ENCODE measurements around the gene NUP93.
"Not testable (repeated sequence)": the region's sequence is repeated elsewhere in the genome, so short reads cannot be mapped to it uniquely, and the experiment has no call there.

NUP93 gene

GRCh38 chr16:56713794-56714193, 16.1 kb upstream of the NUP93 start:
- H3K4me2 ChIP-seq (ENCODE audit: insufficient read depth, low read length) = no peak overlapping the region
- H4K20me1 ChIP-seq (ENCODE audit: insufficient read depth, low read length) = no peaks in the 10 kb centered on the region
- TF ChIP-seq CTCF (IDR thresholded peaks at IDR 0.05; ENCODE audit: borderline replicate concordance, extremely low read depth, low read length, poor library complexity, severe bottlenecking) (no peak), EZH2 (IDR thresholded peaks at IDR 0.05; ENCODE audit: borderline replicate concordance, low read depth, low read length, severe bottlenecking) (no peak)
- no peak overlapping the region for H2AFZ ChIP-seq (ENCODE audit: low read depth, low read length)
- no peaks in the 10 kb centered on the region for H3K9me3 ChIP-seq (ENCODE audit: insufficient read depth, low read length, severe bottlenecking)
- H3K4me1 ChIP-seq (ENCODE audit: insufficient read depth, low read length) = peaks cover 26% of the 10 kb centered on the region
- H3K27ac ChIP-seq (ENCODE audit: low read length) = no peak overlapping the region
- H3K27me3 ChIP-seq (ENCODE audit: insufficient read depth, low read length, poor library complexity) = no peaks in the 10 kb centered on the region
- H3K79me2 ChIP-seq (ENCODE audit: insufficient read depth, low read length) = peaks cover 8% of the 10 kb centered on the region; the same call in 1 of the 2 replicates
- no peak overlapping the region for H3K9ac ChIP-seq (ENCODE audit: low read depth, low read length)
- ATAC-seq (ENCODE audit: insufficient read depth, low read depth) (no peak), DNase-seq (no peak)
- no peak overlapping the region for H3K4me3 ChIP-seq (ENCODE audit: low read depth in 1 of 2, low read length in 2 of 2)
- H3K36me3 ChIP-seq (ENCODE audit: insufficient read depth, low read length) = no peaks in the 10 kb centered on the region

- Histone ChIP-seq H3K36me3 (ENCODE audit: insufficient read depth, low read length) (no peaks in the 10 kb centered on the region), H3K27me3 (ENCODE audit: insufficient read depth, low read length, poor library complexity) (no peaks in the 10 kb centered on the region), H3K4me3 (ENCODE audit: low read depth in 1 of 2, low read length in 2 of 2) (no peak overlapping the region), H4K20me1 (ENCODE audit: insufficient read depth, low read length) (no peaks in the 10 kb centered on the region), H3K9ac (ENCODE audit: low read depth, low read length) (no peak overlapping the region), H3K27ac (ENCODE audit: low read length) (no peak overlapping the region), H3K4me2 (ENCODE audit: insufficient read depth, low read length) (no peak overlapping the region), H3K4me1 (ENCODE audit: insufficient read depth, low read length) (peaks cover 13% of the 10 kb centered on the region), H2AFZ (ENCODE audit: low read depth, low read length) (no peak overlapping the region), H3K79me2 (ENCODE audit: insufficient read depth, low read length) (peaks cover 7% of the 10 kb centered on the region; the same call in 1 of the 2 replicates), H3K9me3 (ENCODE audit: insufficient read depth, low read length, severe bottlenecking) (no peaks in the 10 kb centered on the region)
- TF ChIP-seq EZH2 (IDR thresholded peaks at IDR 0.05; ENCODE audit: borderline replicate concordance, low read depth, low read length, severe bottlenecking) = no peak
- no peak for TF ChIP-seq CTCF (IDR thresholded peaks at IDR 0.05; ENCODE audit: borderline replicate concordance, extremely low read depth, low read length, poor library complexity, severe bottlenecking)
- no peak for DNase-seq
- ATAC-seq (ENCODE audit: insufficient read depth, low read depth) = no peak
Observed at GRCh38 chr16:56715126-56715525, 14.8 kb upstream of the NUP93 start.

- no peak overlapping the region for H3K4me2 ChIP-seq (ENCODE audit: insufficient read depth, low read length)
- H3K4me1 ChIP-seq (ENCODE audit: insufficient read depth, low read length) = no peaks in the 10 kb centered on the region
- no peaks in the 10 kb centered on the region for H4K20me1 ChIP-seq (ENCODE audit: insufficient read depth, low read length)
- ATAC-seq (ENCODE audit: insufficient read depth, low read depth) (no peak), DNase-seq (no peak)
- H3K27me3 ChIP-seq (ENCODE audit: insufficient read depth, low read length, poor library complexity) = no peaks in the 10 kb centered on the region
- H2AFZ ChIP-seq (ENCODE audit: low read depth, low read length) = no peak overlapping the region
- no peak overlapping the region for H3K9ac ChIP-seq (ENCODE audit: low read depth, low read length)
- no peaks in the 10 kb centered on the region for H3K36me3 ChIP-seq (ENCODE audit: insufficient read depth, low read length)
- H3K4me3 ChIP-seq (ENCODE audit: low read depth in 1 of 2, low read length in 2 of 2) = no peak overlapping the region
- TF ChIP-seq CTCF (IDR thresholded peaks at IDR 0.05; ENCODE audit: borderline replicate concordance, extremely low read depth, low read length, poor library complexity, severe bottlenecking) (no peak), EZH2 (IDR thresholded peaks at IDR 0.05; ENCODE audit: borderline replicate concordance, low read depth, low read length, severe bottlenecking) (no peak)
- H3K27ac ChIP-seq (ENCODE audit: low read length) = no peak overlapping the region
- no peaks in the 10 kb centered on the region for H3K79me2 ChIP-seq (ENCODE audit: insufficient read depth, low read length)
- H3K9me3 ChIP-seq (ENCODE audit: insufficient read depth, low read length, severe bottlenecking) = no peaks in the 10 kb centered on the region
Observed at GRCh38 chr16:56716761-56717160, 13.2 kb upstream of the NUP93 start.

GRCh38 chr16:56717532-56717931, 12.4 kb upstream of the NUP93 start:
- not testable (repeated sequence) for H3K9ac ChIP-seq (ENCODE audit: low read depth, low read length); H4K20me1 ChIP-seq (ENCODE audit: insufficient read depth, low read length); DNase-seq; ATAC-seq (ENCODE audit: insufficient read depth, low read depth); H3K79me2 ChIP-seq (ENCODE audit: insufficient read depth, low read length); H2AFZ ChIP-seq (ENCODE audit: low read depth, low read length); H3K27me3 ChIP-seq (ENCODE audit: insufficient read depth, low read length, poor library complexity); H3K4me1 ChIP-seq (ENCODE audit: insufficient read depth, low read length); H3K4me2 ChIP-seq (ENCODE audit: insufficient read depth, low read length); H3K36me3 ChIP-seq (ENCODE audit: insufficient read depth, low read length); H3K9me3 ChIP-seq (ENCODE audit: insufficient read depth, low read length, severe bottlenecking); H3K4me3 ChIP-seq (ENCODE audit: low read depth in 1 of 2, low read length in 2 of 2); H3K27ac ChIP-seq (ENCODE audit: low read length)

Data from DND-41 (cell line).